HG03439 (cell line): Measurements from ENCODE around the gene TFDP1.

Experiments
- ATAC-seq: cut with Tn5 transposase; IDR thresholded peaks from one replicate; pipeline ENCODE4 v1.9.1; 2021; ENCODE audit warnings: mild to moderate bottlenecking, moderate library complexity; ENCODE audit not compliant: unreplicated experiment

TFDP1 gene

DNA sequence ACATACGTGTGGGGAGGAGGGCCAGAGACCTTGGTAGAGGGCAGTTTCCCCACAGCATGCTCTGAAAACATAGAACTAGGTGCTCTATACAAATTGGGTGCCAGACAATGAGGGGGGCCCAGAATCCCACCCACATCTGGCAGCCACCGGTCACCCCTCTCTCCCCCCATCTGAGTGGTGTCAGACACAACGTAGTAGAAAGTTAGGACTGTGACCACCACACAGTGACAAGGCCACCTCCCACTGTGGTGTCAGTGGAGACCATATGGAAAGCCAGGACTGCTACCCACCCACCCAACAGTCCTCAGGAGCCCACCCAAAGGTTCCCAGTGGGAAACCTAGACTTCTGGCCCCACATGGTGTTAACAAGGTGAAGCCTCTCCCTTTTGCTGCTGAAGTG lies 75.5 kb downstream of the TFDP1 start:
- ATAC-seq: no peak

DNA sequence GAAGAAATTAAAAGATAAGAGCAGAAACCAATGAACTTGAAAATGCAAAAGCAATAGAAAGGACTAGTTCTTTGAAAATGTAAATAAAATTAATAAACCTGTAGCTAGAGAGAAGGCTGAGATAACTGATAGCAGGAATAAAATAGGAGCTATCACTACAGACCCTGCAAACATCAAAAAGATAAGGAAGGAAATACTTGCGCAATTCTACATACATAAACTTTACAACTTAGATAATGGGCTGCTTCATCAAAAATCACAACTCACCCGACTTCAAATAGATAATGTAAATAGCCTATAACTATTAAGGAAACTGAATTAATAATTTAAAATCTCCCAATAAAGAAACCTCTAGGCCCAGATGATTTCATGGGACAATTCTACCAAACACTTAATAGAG lies 77.0 kb downstream of the TFDP1 start:
- ATAC-seq: no peak

DNA sequence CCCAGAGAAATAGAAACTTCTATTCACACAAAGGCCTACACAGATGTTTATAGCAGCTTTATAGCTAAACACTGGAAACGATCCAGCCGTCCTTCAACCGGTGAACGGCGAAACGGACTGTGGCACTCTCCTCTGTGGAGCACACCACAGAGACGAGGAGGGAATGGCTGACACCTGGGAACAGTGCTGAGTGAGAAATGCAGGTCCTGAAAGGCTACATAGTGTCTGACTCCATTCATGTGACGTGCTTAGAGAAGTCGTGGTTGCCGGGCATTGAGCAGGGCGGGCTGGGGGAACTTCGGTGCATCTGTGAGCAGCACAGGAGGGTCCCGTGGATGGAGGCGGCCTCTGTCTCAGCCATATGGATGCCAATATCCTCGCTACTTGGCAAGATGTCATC lies 79.4 kb downstream of the TFDP1 start:
- no peak for ATAC-seq

DNA sequence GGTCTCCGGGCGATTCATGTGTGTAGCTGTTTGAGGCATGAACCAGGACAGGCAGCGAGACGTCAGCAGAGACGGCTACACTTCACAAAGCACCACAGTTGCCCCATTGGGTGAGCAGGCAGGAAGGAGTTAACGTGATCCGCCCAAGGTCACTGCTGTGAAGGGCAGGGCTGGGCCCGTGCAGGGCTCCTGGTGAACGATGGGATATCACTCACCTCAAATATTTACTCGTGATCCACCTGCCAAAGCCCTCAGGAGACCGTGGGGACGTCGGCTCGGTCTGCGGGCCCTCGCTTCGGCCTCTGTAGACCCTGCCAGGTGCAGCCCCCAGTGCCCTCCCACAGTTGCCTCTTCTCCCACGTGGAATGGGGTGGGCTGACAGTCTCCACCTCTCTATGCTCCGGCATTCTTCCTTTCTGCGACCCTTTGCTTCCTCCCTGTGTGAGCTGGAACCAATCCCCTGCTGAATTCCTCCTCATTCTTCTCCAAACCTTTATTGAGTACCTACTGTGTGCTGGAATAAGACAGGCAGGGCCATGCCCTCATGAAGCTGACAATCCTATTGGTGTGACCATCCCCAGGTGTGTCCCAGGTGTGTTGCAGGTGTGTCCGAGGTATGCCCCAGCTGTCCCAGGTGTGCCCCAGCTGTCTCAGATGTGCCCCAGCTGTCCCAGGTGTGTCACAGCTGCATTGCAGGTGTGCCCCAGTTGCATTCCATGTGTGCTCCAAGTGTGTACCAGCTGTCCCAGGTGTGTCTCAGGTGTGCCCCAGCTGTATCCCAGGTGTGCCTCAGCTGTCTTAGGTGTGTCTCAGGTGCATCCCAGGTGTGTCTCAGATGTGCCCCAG lies 80.4 kb downstream of the TFDP1 start:
- ATAC-seq: no peak

DNA sequence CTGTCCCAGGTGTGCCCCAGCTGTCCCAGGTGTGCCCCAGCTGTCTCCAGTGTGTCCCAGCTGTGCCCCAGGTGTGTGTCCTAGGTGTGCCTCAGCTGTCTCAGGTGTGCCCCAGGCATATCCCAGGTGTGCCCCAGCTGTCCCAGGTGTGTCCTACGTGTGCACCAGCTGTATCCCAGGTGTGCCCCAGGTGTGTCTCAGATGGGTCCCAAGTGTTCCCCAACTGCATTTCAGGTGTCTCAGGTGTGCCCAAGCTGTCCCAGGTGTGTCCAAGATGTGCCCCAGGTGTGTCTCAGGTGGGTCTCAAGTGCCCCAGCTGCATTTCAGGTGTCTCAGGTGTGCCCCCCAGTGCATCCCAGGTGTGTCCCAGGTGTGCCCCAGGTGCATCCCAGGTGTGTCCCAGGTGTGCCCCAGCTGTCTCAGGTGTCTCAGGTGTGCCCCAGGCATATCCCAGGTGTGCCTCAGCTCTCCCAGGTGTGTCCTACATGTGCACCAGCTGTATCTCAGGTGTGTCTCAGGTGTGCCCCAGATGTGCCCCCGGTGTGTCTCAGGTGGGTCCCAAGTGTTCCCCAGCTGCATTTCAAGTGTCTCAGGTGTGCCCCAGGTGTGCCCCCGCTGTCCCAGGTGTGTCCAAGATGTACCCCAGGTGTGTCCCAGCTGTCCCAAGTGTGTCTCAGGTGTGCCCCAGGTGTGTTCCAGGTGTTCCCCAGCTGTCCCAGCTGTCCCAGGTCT lies 81.2 kb downstream of the TFDP1 start:
- no peak for ATAC-seq

DNA sequence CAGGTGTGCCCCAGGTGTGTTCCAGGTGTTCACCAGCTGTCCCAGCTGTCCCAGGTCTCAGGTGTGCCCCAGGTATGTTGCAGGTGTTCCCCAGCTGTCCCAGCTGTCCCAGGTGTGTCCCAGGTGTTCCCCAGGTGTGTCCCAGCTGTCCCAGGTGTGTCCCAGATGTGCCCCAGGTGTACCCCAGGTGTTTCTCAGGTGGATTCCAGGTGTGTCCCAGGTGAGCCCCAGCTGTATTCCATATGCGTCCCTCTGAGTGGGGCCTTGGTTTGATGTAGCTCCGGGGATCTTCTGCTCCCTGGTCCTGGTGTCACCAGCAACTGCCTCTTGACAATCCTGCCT lies 81.7 kb downstream of the TFDP1 start:
- no peak for ATAC-seq

DNA sequence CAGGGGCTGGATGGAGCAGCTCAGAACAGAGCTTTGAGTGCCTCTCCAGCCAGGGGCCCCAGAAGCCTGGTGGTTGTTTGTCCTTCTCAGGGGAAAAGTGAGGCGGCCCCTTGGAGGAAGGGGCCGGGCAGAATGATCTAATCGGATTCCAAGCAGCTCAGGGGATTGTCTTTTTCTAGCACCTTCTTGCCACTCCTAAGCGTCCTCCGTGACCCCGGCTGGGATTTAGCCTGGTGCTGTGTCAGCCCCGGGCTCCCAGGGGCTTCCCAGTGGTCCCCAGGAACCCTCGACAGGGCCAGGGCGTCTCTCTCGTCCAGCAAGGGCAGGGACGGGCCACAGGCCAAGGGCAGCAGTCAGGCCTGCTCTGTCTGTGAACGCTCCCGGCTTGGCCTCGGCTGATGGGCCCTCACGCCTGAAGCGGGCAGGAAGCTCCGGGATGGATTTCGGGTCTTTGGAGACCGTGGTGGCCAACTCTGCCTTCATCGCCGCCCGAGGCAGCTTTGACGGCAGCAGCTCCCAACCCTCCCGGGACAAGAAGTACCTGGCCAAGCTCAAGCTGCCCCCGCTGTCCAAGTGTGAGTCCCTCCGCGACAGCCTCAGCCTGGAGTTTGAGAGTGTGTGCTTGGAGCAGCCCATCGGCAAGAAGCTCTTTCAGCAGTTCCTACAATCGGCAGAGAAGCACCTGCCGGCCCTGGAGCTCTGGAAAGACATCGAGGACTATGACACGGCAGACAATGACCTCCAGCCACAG lies 82.6 kb downstream of the TFDP1 start, which contains the start of gene GRK1:
Gene GRK1, plus strand, starts transcription at position 269 of the 751 bp plus-strand sequence. Its CDS starts 168 bp downstream, at position 437.
- ATAC-seq: no peak

DNA sequence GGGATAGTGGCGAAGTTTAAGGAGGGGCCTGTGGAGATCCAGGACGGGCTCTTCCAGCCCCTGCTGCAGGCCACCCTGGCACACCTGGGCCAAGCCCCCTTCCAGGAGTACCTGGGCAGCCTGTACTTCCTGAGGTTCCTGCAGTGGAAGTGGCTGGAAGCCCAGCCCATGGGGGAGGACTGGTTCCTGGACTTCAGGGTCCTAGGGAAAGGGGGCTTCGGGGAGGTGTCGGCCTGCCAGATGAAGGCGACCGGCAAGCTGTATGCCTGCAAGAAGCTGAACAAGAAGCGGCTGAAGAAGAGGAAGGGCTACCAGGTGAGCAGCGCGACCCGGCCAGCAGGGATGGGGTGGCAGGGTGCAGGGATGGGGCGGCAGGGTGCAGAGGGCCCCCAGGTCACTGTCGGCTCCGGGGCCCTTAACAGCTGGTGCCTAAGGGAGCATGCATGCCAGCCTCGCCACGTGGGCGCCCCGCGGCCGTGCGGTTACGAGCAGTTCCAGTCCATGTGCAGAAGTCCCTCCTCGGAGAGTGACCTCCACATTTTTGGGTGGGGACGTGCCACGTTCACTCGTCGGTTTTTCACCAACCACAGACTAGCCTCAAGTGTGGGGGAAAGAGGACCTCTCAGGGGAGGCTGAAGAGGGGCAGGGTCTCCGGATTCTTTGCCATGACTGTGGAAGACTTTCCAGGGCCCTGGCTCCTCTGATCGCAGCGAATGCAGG lies 83.4 kb downstream of the TFDP1 start:
- no peak for ATAC-seq

DNA sequence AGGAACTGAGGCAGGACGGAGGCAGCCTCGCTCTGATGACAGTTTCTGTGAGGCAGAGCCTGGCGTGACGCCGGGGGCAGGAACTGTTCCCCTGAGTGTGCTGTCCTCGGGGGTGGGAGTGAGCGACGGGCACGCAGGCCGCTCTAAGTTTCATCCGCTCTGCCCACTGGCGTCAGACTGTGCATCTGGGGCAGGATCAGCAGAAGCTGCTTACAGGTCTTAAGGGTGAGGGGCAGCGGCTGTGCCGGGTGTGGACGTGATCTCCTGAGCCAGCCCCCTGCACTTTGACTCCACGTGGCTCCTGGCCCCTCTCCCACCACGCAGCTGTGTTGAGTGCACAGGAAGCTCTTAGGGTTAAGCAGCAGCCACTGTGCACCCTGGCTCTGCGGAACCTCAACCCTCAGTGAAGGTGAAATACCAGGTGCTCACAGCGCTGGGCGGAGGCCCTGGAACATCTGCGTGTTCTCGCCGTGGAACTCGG lies 84.0 kb downstream of the TFDP1 start:
- no peak for ATAC-seq

DNA sequence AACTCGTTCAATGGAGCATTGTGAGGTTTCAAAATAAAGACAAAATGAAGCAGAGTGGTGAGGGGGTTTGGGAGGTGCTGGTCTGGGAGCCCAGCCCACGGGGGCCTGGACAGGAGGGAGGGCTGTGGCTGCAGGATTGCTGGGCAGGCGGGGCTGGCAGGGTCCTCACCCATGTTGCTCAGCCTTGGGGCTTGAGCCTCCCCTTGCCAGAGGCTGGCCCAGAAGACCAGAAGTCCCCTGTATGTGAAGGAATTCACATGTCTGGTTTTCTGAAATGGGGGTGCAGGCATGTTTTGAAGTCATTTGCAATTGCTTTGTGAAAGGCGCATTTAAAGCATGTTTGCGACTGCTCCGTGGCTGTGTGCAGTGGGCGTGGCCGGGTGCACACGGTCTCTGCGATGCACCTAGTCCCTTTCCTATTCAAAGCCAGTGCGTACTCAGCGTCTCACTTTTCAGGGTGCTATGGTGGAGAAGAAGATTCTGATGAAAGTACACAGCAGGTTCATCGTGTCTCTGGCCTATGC lies 84.7 kb downstream of the TFDP1 start:
- ATAC-seq: no peak

DNA sequence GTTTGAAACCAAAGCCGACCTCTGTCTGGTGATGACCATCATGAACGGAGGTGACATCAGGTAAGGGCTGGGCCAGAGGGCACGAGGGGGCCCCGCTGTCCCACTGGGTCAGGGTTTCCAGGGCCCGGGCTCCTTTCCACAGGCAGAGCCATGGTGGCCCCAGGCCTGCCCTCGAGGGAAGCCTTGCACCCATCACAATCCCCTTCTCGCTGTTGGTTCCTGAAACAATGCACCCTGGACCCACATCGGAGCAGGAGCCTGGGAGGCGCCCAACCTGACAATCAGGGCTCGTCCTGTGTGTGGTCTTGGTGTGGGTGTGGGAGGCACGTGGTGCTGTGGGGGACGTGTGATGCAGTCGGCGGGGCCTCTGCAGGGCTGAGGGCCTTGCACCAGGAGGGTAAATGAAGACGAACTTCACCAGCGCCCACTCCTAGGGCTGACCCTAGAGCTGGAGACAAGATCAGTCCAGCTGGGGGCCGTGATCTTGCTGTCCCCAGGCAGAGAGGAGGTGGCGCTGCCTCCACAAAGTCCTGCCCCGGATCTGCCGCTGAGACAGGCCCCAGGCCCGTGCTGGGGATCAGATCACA lies 85.3 kb downstream of the TFDP1 start:
- ATAC-seq: no peak

DNA sequence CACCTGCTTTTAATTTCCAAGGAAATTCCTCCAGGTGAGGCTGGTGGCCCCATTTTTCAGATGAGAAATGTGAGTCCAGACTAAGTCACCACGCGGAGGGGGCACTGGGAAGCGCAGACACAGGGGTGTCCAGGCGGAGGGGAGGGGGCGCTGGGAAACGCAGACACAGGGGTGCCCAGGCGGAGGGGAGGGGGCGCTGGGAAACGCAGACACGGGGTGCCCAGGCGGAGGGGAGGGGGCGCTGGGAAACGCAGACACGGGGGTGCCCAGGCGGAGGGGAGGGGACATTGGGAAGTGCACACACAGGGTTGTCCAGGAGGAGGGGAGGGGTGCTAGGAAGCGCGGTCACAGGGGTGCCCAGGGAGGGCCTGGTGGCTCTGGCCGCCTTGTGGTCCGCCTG lies 86.0 kb downstream of the TFDP1 start:
- ATAC-seq: no peak

DNA sequence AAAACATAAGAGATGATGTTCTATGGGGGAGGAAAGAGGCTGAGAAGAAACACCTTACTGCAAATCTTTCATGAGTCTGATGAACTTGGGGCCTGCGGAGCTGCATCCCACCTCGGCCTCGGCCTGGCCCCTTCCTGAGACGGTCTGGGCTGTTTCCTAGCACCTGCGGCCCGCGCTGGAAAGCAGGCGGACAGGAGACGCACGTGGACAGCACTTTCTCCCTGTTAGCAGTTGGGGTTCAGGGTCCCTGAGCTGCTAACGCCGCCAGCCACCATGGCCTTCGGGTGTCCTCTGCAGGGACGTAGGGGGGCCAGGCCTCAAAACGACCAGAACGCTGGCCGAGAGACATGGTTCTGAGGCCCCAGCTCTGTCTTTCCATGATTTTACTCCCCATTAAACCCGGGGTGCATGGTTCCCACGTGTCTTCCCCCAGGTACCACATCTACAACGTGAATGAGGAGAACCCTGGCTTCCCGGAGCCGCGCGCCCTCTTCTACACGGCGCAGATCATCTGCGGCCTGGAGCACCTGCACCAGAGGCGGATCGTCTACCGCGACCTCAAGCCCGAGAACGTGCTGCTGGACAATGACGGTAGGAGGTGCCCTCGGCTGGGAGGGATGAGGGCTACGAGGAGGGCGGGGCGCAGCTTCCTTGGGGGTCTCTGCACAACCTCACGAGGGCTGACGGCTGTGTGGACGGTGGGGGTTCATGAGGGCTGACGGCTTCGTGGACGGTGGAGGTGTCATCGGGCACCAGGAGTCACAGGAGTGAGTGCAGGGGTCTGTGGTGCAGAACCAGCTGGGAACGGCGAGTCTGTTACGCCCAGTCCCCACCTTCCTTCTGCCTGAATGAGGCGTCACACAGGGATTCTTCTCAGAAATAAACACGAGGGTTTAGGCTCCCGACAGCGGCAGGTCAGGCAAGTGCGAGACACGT lies 86.8 kb downstream of the TFDP1 start:
- no peak for ATAC-seq

DNA sequence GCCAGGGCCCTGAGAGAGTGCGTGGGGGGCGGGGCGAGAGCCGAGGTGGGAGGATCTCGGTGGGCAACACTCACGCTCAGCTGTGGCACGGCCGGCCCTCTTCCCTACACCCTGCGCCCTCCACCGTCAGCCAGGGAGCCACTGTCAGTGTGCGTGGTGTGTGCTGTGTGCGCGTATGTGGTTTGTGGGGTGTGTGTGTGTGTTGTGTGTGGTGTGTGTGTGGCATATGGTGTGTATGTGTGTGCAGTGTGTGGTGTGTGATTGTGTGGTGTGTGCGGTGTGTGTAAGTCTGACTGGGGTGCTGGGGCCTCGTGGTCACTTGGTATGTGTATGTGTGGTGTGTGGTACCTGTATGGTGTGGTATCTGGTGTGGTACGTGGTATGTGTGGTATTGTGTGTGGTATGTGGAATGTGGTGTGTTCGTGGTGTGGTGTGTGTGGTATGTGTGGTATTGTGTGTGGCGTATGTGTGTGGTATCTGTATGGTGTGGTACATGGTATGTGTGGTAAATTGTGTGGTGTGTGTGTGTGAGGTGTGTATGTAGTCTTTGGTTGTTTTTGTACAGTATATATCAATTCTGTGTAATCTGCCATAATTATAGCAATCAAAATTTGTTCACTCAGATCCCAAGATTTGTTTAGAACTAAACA lies 87.6 kb downstream of the TFDP1 start:
- ATAC-seq: no peak
